Natural killer cell treated with Interleukin-12 subunit alpha and Interleukin-12 subunit beta and Interleukin-15 and Interleukin-18, amount 100 ng/mL, for 72 hours (primary cell): ENCODE results near the gene NDST3. TPM values are rescaled to one million over a fixed set of nuclear protein-coding genes. Genes with fewer than 3 reads are reported as not detected.

ENCODE experiments used
- ATAC-seq, 2 donors: fragments of 150-1000 bp; cut with Tn5 transposase in 1 of 2; sonication (Bioruptor Pico), chemical (Tn5 transposase) in 1 of 2; 2 replicates each; pipeline ENCODE4 v1.10.0; 2021
- DNase-seq: peaks from one replicate; pipeline ENCODE4 v3.0.0; 2022; ENCODE audit warnings: low spot score
- H3K27ac Mint-ChIP-seq, 2 donors: 1 replicate in 1 of 2; 2 replicates in 1 of 2; pipeline ENCODE4 v1.8.0; 2022; ENCODE audit warnings: mixed read lengths in 2 of 2, mild to moderate bottlenecking in 1 of 2, moderate library complexity in 1 of 2
- H3K27me3 Mint-ChIP-seq, 2 donors: 1 replicate in 1 of 2; 2 replicates in 1 of 2; pipeline ENCODE4 v1.8.0; 2022; ENCODE audit warnings: mixed read lengths in 2 of 2
- H3K36me3 Mint-ChIP-seq: one replicate; pipeline ENCODE4 v1.8.0; 2022; ENCODE audit warnings: mixed read lengths
- H3K4me1 Mint-ChIP-seq, 2 donors: 1 replicate in 1 of 2; 2 replicates in 1 of 2; pipeline ENCODE4 v1.8.0; 2022; ENCODE audit warnings: low read depth in 2 of 2, mixed read lengths in 2 of 2, mild to moderate bottlenecking in 1 of 2
- H3K4me3 Mint-ChIP-seq: one replicate; pipeline ENCODE4 v1.8.0; 2022; ENCODE audit warnings: mixed read lengths
- H3K9me3 Mint-ChIP-seq: 2 replicates; pipeline ENCODE4 v1.8.0; 2022; ENCODE audit warnings: mixed read lengths
- total RNA-seq, 2 donors: library from RNA; stranded (reverse); gene quantifications; one replicate each; pipeline ENCODE4 v1.2.3, GENCODE V29; 2022

NDST3 gene
- total RNA-seq, 2 donors from 2014 or later: not detected

- ATAC-seq (no peak), DNase-seq (no peak)
- no peak overlapping the region for H3K4me3 Mint-ChIP-seq
- H3K9me3 Mint-ChIP-seq: no peaks in the 10 kb centered on the region
- no peaks in the 10 kb centered on the region for H3K27me3 Mint-ChIP-seq
- no peaks in the 10 kb centered on the region for H3K36me3 Mint-ChIP-seq
- H3K4me1 Mint-ChIP-seq: no peaks in the 10 kb centered on the region
- H3K27ac Mint-ChIP-seq: no peak overlapping the region
These were observed 139.9 kb downstream of the NDST3 start for GRCh38 chr4:118173956-118174725.

DNA sequence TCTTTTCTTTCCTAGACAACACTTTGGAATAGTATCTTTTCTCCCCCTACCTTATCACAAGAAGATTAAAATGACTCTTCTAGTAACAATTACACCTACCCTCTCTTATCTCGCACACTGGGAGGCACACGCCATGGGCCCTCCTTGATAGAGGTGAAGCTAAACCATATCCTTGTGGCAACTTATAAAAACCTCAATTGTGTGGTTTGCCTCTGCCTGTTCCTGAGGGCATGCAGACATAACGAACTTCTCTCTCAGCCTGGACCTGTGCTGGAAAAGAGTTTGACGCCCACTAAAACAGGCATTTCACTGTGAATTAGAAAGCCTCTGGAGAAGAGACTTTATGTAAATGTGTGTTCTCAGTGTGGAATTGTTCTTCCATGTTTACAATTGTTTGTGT is 141.2 kb downstream of the NDST3 start:
- Mint-ChIP-seq H3K27ac (no peak overlapping the region), H3K4me3 (no peak overlapping the region), H3K9me3 (no peaks in the 10 kb centered on the region), H3K4me1 (no peaks in the 10 kb centered on the region), H3K36me3 (no peaks in the 10 kb centered on the region), H3K27me3 (no peaks in the 10 kb centered on the region)
- ATAC-seq (no peak), DNase-seq (no peak)

GRCh38 chr4:118177126-118177525 is 142.8 kb downstream of the NDST3 start:
- no peak for ATAC-seq
- no peak for DNase-seq
- no peak overlapping the region for H3K4me3 Mint-ChIP-seq

DNA sequence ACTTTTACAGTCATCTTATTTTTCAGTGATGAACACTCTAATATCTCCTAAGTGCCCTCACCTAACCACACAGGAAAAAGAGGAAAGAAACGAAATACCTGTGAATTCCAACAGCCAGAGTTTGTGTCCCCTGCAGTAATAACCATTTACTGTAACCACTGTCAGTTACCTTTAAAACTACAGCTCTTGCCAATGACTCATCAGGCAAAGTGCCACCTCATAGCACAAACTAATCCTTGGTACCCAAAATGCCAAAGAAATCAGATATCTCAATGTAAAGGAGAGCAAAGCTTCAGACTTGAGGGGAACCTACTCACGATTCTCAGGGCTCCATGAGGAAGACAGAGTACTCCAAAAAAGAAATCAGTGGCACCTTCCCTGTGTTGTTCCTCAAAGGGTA is 146.5 kb downstream of the NDST3 start:
- Mint-ChIP-seq H3K36me3 (no peaks in the 10 kb centered on the region), H3K4me3 (no peak overlapping the region), H3K27ac (no peak overlapping the region), H3K4me1 (no peaks in the 10 kb centered on the region), H3K9me3 (no peaks in the 10 kb centered on the region), H3K27me3 (no peaks in the 10 kb centered on the region)
- DNase-seq: no peak
- no peak for ATAC-seq

More at GRCh38 chr4:118177126-118177525, 142.8 kb downstream of the NDST3 start:
- no peaks in the 10 kb centered on the region for H3K4me1 Mint-ChIP-seq
- no peaks in the 10 kb centered on the region for H3K9me3 Mint-ChIP-seq
- H3K27me3 Mint-ChIP-seq: no peaks in the 10 kb centered on the region
- H3K36me3 Mint-ChIP-seq: no peaks in the 10 kb centered on the region
- no peak overlapping the region for H3K27ac Mint-ChIP-seq

DNA sequence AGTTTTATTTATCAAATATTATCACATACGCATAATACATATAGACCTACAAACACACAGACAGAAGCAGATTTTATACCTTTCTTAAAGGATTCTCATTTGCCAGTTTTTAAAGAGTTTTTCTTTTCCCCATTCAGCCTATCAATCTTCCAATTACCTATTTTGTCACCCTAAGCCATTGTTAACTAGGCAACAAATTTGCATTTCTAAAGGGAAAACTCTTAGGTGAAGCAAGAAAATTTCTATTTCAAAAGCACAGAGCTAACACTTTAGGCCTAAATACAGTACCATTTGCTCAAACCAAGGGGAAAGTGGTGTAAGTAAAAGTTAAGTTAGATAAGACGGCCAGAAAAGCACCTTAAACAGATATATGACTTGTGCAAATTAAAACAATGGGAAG is 156.6 kb downstream of the NDST3 start:
- DNase-seq (no peak), ATAC-seq (no peak)
- no peak overlapping the region for H3K4me3 Mint-ChIP-seq
- H3K4me1 Mint-ChIP-seq: no peaks in the 10 kb centered on the region
- H3K9me3 Mint-ChIP-seq: peaks cover 7% of the 10 kb centered on the region
- no peak overlapping the region for H3K27ac Mint-ChIP-seq
- H3K27me3 Mint-ChIP-seq: no peaks in the 10 kb centered on the region
- H3K36me3 Mint-ChIP-seq: no peaks in the 10 kb centered on the region

- no peaks in the 10 kb centered on the region for H3K4me1 Mint-ChIP-seq
These were observed 159.1 kb downstream of the NDST3 start for GRCh38 chr4:118193421-118193820.

DNA sequence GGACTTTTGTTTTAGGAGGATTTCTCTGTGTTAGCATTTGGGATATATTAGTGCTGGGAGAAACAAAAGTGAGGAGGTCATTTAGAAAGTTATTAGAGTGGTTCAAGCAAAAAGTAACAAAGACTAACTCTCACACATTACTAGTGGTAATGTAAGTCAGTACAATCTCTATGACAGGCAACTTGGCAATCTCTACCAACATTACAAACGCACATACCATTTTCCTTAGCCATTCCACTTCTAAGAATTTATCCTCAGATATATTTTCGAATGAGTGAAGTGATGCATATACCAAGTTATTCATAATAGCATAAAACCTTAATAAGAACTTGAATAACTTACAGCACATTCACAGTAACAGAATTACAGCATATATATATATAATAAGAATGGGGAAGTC is 172.3 kb downstream of the NDST3 start:
- no peak overlapping the region for H3K4me3 Mint-ChIP-seq
- H3K27me3 Mint-ChIP-seq: no peaks in the 10 kb centered on the region
- H3K9me3 Mint-ChIP-seq: peaks cover 13% of the 10 kb centered on the region
- DNase-seq (no peak), ATAC-seq (no peak)
- H3K27ac Mint-ChIP-seq: no peak overlapping the region
- H3K36me3 Mint-ChIP-seq: no peaks in the 10 kb centered on the region
- no peaks in the 10 kb centered on the region for H3K4me1 Mint-ChIP-seq

More at GRCh38 chr4:118193421-118193820, 159.1 kb downstream of the NDST3 start:
- Mint-ChIP-seq H3K9me3 (peaks cover 10% of the 10 kb centered on the region), H3K4me3 (no peak overlapping the region), H3K36me3 (no peaks in the 10 kb centered on the region), H3K27ac (no peak overlapping the region), H3K27me3 (no peaks in the 10 kb centered on the region)
- no peak for DNase-seq
- no peak for ATAC-seq

- Mint-ChIP-seq H3K4me1 (no peaks in the 10 kb centered on the region), H3K9me3 (no peaks in the 10 kb centered on the region), H3K36me3 (no peaks in the 10 kb centered on the region), H3K27me3 (no peaks in the 10 kb centered on the region), H3K27ac (no peak overlapping the region), H3K4me3 (no peak overlapping the region)
- no peak for DNase-seq
- ATAC-seq: no peak
These were observed 178.8 kb downstream of the NDST3 start for GRCh38 chr4:118213101-118213500.

DNA sequence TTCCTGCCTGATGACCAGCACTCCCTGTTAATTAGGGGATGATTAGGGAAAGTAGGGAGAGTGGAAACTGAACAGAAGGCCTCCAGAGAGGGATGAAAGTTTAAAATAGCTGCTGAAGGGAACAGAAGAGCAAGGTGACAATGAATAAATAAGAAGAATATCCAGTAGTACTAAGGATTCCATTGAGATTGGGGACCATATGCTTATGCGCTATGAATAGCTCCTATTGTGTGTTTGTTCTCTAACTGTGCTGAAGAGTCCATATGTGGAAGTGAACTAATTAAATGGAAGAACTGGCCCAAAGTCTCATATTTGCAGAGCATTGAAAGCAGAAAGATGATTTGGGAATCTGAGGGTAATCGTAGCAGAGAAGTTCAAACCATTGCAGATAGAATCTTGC is 181.5 kb downstream of the NDST3 start:
- Mint-ChIP-seq H3K4me1 (no peaks in the 10 kb centered on the region), H3K27me3 (no peaks in the 10 kb centered on the region), H3K4me3 (no peak overlapping the region), H3K27ac (no peak overlapping the region), H3K36me3 (no peaks in the 10 kb centered on the region), H3K9me3 (no peaks in the 10 kb centered on the region)
- no peak for DNase-seq
- no peak for ATAC-seq

- Mint-ChIP-seq H3K4me3 (no peak overlapping the region), H3K27me3 (no peaks in the 10 kb centered on the region), H3K4me1 (no peaks in the 10 kb centered on the region), H3K36me3 (no peaks in the 10 kb centered on the region), H3K27ac (no peak overlapping the region), H3K9me3 (no peaks in the 10 kb centered on the region)
- ATAC-seq (no peak), DNase-seq (no peak)
These were observed 187.0 kb downstream of the NDST3 start for GRCh38 chr4:118221227-118221800.

- ATAC-seq (no peak), DNase-seq (no peak)
- Mint-ChIP-seq H3K4me1 (no peaks in the 10 kb centered on the region), H3K4me3 (no peak overlapping the region), H3K27me3 (no peaks in the 10 kb centered on the region), H3K36me3 (no peaks in the 10 kb centered on the region), H3K9me3 (no peaks in the 10 kb centered on the region), H3K27ac (no peak overlapping the region)
These were observed 190.1 kb downstream of the NDST3 start for GRCh38 chr4:118224243-118224829.

- H3K4me1 Mint-ChIP-seq: no peaks in the 10 kb centered on the region
- H3K4me3 Mint-ChIP-seq: no peak overlapping the region
- H3K27me3 Mint-ChIP-seq: no peaks in the 10 kb centered on the region
- ATAC-seq (no peak), DNase-seq (no peak)
- H3K9me3 Mint-ChIP-seq: no peaks in the 10 kb centered on the region
- H3K36me3 Mint-ChIP-seq: no peaks in the 10 kb centered on the region
- H3K27ac Mint-ChIP-seq: no peak overlapping the region
These were observed 191.2 kb downstream of the NDST3 start for GRCh38 chr4:118225511-118225910.

DNA sequence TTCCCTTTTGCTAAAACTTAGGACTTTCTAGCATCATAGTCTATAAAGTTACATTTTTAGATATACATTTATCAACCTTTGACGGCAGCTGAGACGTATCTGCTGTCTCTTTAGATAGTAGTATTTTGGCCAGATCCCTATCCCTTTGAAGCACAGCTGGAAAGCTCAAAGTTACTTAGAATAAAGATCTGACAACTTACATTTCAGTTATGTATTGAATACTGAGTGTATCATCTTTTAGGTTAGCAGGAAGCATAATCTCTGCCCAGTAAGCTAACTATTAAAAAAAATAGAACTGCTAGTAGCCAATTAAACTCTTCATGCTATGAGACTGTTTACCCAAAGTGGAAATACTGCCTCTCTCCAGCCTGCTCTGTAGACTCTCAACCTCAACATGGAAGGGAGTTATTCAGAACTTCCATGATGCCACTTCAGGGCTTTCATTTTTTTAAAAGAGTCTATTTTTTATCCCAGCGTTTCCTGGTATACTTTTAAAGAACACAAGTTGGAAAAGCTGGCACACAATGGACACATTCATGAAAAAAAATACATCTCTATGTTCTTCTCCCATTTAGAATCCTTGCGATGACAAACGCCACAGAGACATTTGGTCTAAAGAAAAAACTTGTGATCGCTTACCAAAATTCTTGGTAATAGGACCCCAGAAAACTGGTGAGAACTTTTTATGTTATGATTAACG is 192.2 kb downstream of the NDST3 start:
- no peaks in the 10 kb centered on the region for H3K9me3 Mint-ChIP-seq
- DNase-seq (no peak), ATAC-seq (no peak)
- H3K27ac Mint-ChIP-seq: no peak overlapping the region
- no peak overlapping the region for H3K4me3 Mint-ChIP-seq
- H3K36me3 Mint-ChIP-seq: no peaks in the 10 kb centered on the region
- no peaks in the 10 kb centered on the region for H3K27me3 Mint-ChIP-seq
- no peaks in the 10 kb centered on the region for H3K4me1 Mint-ChIP-seq

DNA sequence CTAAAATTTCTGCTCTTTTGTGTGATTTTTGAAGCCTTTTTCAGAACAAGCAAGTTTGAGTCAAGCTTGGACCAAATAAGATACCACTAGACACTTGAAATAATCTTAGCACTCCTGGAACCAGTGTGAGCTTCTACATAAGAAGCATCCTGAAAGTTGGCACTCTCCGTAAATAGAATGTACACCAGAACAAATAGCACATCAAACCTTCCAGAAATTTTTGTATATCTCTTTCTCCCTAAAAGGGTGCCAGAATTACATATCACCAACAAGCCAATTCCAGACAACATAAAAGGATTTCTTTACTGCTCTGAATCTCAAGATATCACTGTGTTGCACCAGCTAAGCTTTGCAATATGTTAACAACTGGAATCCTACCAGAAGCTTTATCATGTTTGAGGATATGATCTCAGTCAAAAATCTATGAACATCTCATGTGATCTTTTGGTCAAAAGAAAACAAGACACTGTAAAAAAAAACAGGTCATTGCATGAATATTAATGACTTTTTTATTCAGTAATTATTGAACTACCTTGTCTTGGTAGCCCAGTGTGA is 201.4 kb downstream of the NDST3 start:
- H3K4me1 Mint-ChIP-seq: no peaks in the 10 kb centered on the region
- no peaks in the 10 kb centered on the region for H3K9me3 Mint-ChIP-seq
- no peaks in the 10 kb centered on the region for H3K36me3 Mint-ChIP-seq
- no peak overlapping the region for H3K27ac Mint-ChIP-seq
- peaks cover 4 to 12% of the 10 kb centered on the region in 2 donors for H3K27me3 Mint-ChIP-seq
- ATAC-seq (no peak), DNase-seq (no peak)
- H3K4me3 Mint-ChIP-seq: no peak overlapping the region
